ENCODE results near the gene AFMID. TPM values are rescaled to one million over a fixed set of nuclear protein-coding genes. Genes with fewer than 3 reads are reported as not detected.

The AFMID gene
- total and polyA plus RNA-seq, 2 of the 13 experiments (the other 11 are each of a cell fraction or from before 2014, with no cell fraction given): 249 to 270 TPM

GRCh38 chr17:78250891-78251772 lies 64.0 kb downstream of the AFMID start (continued):
- peak; percentile 80 for TF ChIP-seq YY1 (IDR thresholded peaks at IDR 0.05; ENCODE audit: insufficient read depth, insufficient replicate concordance, low read depth, low read length)
- TF ChIP-seq, protein P1, sequence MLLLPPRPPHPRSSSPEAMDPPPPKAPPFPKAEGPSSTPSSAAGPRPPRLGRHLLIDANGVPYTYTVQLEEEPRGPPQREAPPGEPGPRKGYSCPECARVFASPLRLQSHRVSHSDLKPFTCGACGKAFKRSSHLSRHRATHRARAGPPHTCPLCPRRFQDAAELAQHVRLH (CRISPR knock-in tag; IDR thresholded peaks at IDR 0.05; ENCODE audit: borderline replicate concordance, low read depth): peak; percentile 97; the same call in 1 of the 2 replicates
- no peak for TF ChIP-seq ZNF282 (IDR thresholded peaks at IDR 0.05; ENCODE audit: partially characterized antibody)
- peak; percentile 28; the same call in 1 of the 2 replicates for TF ChIP-seq ZNF607 (CRISPR knock-in tag; IDR thresholded peaks at IDR 0.05; ENCODE audit: borderline replicate concordance)
- TF ChIP-seq EED (CRISPR knock-in tag; IDR thresholded peaks at IDR 0.05): 0 out of 2 replicates have a peak, but pooled peaks have one; percentile 30
- TF ChIP-seq, protein P2, sequence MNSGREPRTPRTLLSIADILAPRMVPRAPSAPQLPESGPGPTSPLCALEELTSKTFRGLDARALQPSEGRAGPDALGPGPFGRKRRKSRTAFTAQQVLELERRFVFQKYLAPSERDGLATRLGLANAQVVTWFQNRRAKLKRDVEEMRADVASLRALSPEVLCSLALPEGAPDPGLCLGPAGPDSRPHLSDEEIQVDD (CRISPR knock-in tag; IDR thresholded peaks at IDR 0.05; ENCODE audit: borderline replicate concordance): no peak
- peak; percentile 82 for TF ChIP-seq ZNF205 (CRISPR knock-in tag; IDR thresholded peaks at IDR 0.05)
- peak; percentile 50; the same call in 1 of the 2 replicates for TF ChIP-seq RCOR2 (CRISPR knock-in tag; IDR thresholded peaks at IDR 0.05)
- TF ChIP-seq AFF4 (CRISPR knock-in tag; IDR thresholded peaks at IDR 0.05): no peak
- peak; percentile 47; the same call in 1 of the 2 replicates for TF ChIP-seq EEA1 (CRISPR knock-in tag; IDR thresholded peaks at IDR 0.05; ENCODE audit: borderline replicate concordance)
- TF ChIP-seq, protein P3, sequence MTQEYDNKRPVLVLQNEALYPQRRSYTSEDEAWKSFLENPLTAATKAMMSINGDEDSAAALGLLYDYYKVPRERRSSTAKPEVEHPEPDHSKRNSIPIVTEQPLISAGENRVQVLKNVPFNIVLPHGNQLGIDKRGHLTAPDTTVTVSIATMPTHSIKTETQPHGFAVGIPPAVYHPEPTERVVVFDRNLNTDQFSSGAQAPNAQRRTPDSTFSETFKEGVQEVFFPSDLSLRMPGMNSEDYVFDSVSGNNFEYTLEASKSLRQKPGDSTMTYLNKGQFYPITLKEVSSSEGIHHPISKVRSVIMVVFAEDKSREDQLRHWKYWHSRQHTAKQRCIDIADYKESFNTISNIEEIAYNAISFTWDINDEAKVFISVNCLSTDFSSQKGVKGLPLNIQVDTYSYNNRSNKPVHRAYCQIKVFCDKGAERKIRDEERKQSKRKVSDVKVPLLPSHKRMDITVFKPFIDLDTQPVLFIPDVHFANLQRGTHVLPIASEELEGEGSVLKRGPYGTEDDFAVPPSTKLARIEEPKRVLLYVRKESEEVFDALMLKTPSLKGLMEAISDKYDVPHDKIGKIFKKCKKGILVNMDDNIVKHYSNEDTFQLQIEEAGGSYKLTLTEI (CRISPR knock-in tag; conservative IDR thresholded peaks at IDR 0.05): no peak
- TF ChIP-seq MATR3 (CRISPR knock-in tag; IDR thresholded peaks at IDR 0.05): no peak
- 0 out of 2 replicates have a peak, but pooled peaks have one; percentile 72 for TF ChIP-seq ZNF800 (CRISPR knock-in tag; IDR thresholded peaks at IDR 0.05)
- no peak for TF ChIP-seq ZNF44 (CRISPR knock-in tag; IDR thresholded peaks at IDR 0.05)
- peak; percentile 40; the same call in 1 of the 2 replicates for TF ChIP-seq ZNF691 (CRISPR knock-in tag; IDR thresholded peaks at IDR 0.05; ENCODE audit: borderline replicate concordance, low read depth)
- no peak for TF ChIP-seq ZNF589 (CRISPR knock-in tag; conservative IDR thresholded peaks at IDR 0.05)
- TF ChIP-seq HOXD1 (CRISPR knock-in tag; IDR thresholded peaks at IDR 0.05): 0 out of 2 replicates have a peak, but pooled peaks have one; percentile 34
- TF ChIP-seq ESRRA (CRISPR knock-in tag; IDR thresholded peaks at IDR 0.05; ENCODE audit: low read depth): peak; percentile 67; the same call in 1 of the 2 replicates
- peak; percentile 64; the same call in 1 of the 2 replicates for TF ChIP-seq GFI1 (CRISPR knock-in tag; IDR thresholded peaks at IDR 0.05; ENCODE audit: borderline replicate concordance)

Measured in HepG2 (cell line).